K562 (cell line): Measurements from ENCODE around the gene CENPB. TPM values are rescaled to one million over a fixed set of nuclear protein-coding genes. Genes with fewer than 3 reads are reported as not detected.

Experiments
- ARID4B ChIP-seq: sonication (generic); formaldehyde crosslinking; IDR thresholded peaks from 2 replicates; pipeline ENCODE4 v1.8.0; 2022; ENCODE audit warnings: mild to moderate bottlenecking, missing genetic modification reagents
- CBX1 ChIP-seq: sonication (generic); IDR thresholded peaks from 2 replicates; pipeline ENCODE4 v1.6.1; 2016; ENCODE audit warnings: antibody characterized with exemption, low read depth, mild to moderate bottlenecking
- E2F6 ChIP-seq, 2 experiments: IDR thresholded peaks; 2 replicates each; pipeline ENCODE4 v1.6.1; 2011; ENCODE audit warnings: borderline replicate concordance in 1 of 2, control low read depth in 1 of 2, low read depth in 1 of 2, low read length in 1 of 2, mild to moderate bottlenecking in 1 of 2, mixed read lengths in 1 of 2, moderate library complexity in 1 of 2; ENCODE audit not compliant: insufficient read depth in 1 of 2, insufficient read length in 1 of 2, poor library complexity in 1 of 2, severe bottlenecking in 1 of 2; ENCODE audit errors: extremely low read depth in 1 of 2
- HNRNPK ChIP-seq: fragments of 200-400 bp; formaldehyde crosslinking; IDR thresholded peaks from one replicate; pipeline ENCODE4 v1.6.1; 2018; ENCODE audit warnings: mild to moderate bottlenecking, low read depth, low read length; ENCODE audit not compliant: poor library complexity, severe bottlenecking
- KDM1A ChIP-seq, 2 experiments: fragments of 450-650 bp; IDR thresholded peaks; 2 replicates each; pipeline ENCODE4 v1.6.1; 2016; ENCODE audit warnings: mild to moderate bottlenecking in 2 of 2
- LARP7 ChIP-seq: fragments of 450-650 bp; IDR thresholded peaks from 2 replicates; pipeline ENCODE4 v1.6.1; 2016
- MBD2 ChIP-seq: sonication (generic); IDR thresholded peaks from 2 replicates; pipeline ENCODE4 v1.6.1; 2016; ENCODE audit warnings: low read depth, borderline replicate concordance
- MXD1 ChIP-seq: fragments of 250-450 bp; sonication (Bioruptor Pico); IDR thresholded peaks from 2 replicates; pipeline ENCODE4 v1.8.0; 2021; ENCODE audit warnings: borderline replicate concordance, mild to moderate bottlenecking, moderate library complexity; ENCODE audit not compliant: poor library complexity, severe bottlenecking
- MYNN ChIP-seq, 2 experiments: sonication (generic); formaldehyde crosslinking in 1 of 2; IDR thresholded peaks; 2 replicates each; pipeline versions ENCODE4 v1.5.0 to v1.6.1; 2016 to 2020; ENCODE audit warnings: antibody characterized with exemption in 1 of 2, missing genetic modification reagents in 1 of 2
- NFE2 ChIP-seq: IDR thresholded peaks from 2 replicates; pipeline ENCODE4 v1.6.1; 2014; ENCODE audit warnings: antibody characterized with exemption, low read depth
- POLR2B ChIP-seq: fragments of 450-650 bp; IDR thresholded peaks from 2 replicates; pipeline ENCODE4 v1.6.1; 2018; ENCODE audit warnings: low read depth; ENCODE audit not compliant: partially characterized antibody
- POLR3G ChIP-seq: IDR thresholded peaks from 2 replicates; pipeline ENCODE4 v1.6.1; 2011; ENCODE audit not compliant: insufficient read length, insufficient replicate concordance; ENCODE audit errors: extremely low read depth
- RBM25 ChIP-seq: fragments of 200-400 bp; formaldehyde crosslinking; IDR thresholded peaks from 2 replicates; pipeline ENCODE4 v1.6.1; 2018; ENCODE audit warnings: low read length, low read depth, moderate library complexity; ENCODE audit not compliant: severe bottlenecking
- VEZF1 ChIP-seq: fragments of 200-800 bp; sonication (Bioruptor generic); IDR thresholded peaks from 2 replicates; pipeline ENCODE4 v1.6.1; 2017; ENCODE audit warnings: missing genetic modification characterization, missing compliant biosample characterization
- ZNF146 ChIP-seq: IDR thresholded peaks from one replicate; pipeline ENCODE4 v1.6.1; 2018; ENCODE audit warnings: missing compliant biosample characterization; ENCODE audit not compliant: unreplicated experiment
- ZNF778 ChIP-seq: fragments of 450-650 bp; formaldehyde crosslinking; IDR thresholded peaks from 2 replicates; pipeline ENCODE4 v1.4.0; 2020; ENCODE audit warnings: mild to moderate bottlenecking, moderate library complexity
- polyA plus RNA-seq, 8 experiments: library from polyadenylated mRNA; depleted of rRNA in 4 of 8; stranded (reverse) in 5 of 8; unstranded in 3 of 8; fragments of >200 nt; fragmentation: Nextera tagmentation in 2 of 8; fragmentation: Illumina TruSeq in 1 of 8; extraction: Ambion mirVana in 2 of 8; extraction: Trizol in 1 of 8; gene quantifications; 2 replicates each; pipeline versions ENCODE4 v1.2.1 to v1.2.3, GENCODE V29; 2011 to 2014; ENCODE audit warnings: inconsistent platforms in 1 of 8, missing spikeins in 1 of 8
- total RNA-seq, 7 experiments: library from RNA; depleted of rRNA in 6 of 7; stranded (reverse); fragments of >200 nt in 6 of 7; fragmentation: Illumina TruSeq in 2 of 7; extraction: Trizol in 2 of 7; gene quantifications; 2 replicates each; pipeline versions ENCODE4 v1.2.1 to v1.2.3, GENCODE V29; 2011 to 2021; ENCODE audit warnings: low replicate concordance in 1 of 7

CENPB gene
- total and polyA plus RNA-seq, 9 of the 15 experiments (the other 6 are each of a cell fraction or from before 2014, with no cell fraction given): 0.17 to 70.8 (median 24.9) TPM

- TF ChIP-seq VEZF1 (CRISPR knock-in tag) (peak; percentile 53), POLR3G (no peak), ARID4B (CRISPR knock-in tag) (peak; percentile 87), ZNF146 (CRISPR knock-in tag) (peak; percentile 62), RBM25 (peak; percentile 93), CBX1 (peak; percentile 98), ZNF778 (CRISPR knock-in tag) (no peak), MXD1 (no peak), KDM1A (IDR thresholded peaks at IDR 0.05) (peak; percentile 89 to 96), LARP7 (no peak), MBD2 (no peak), E2F6 (IDR thresholded peaks at IDR 0.05; ENCODE audit: borderline replicate concordance in 1 of 2, extremely low read depth in 1 of 2, insufficient read depth in 1 of 2, insufficient read length in 1 of 2, low read depth in 1 of 2, low read length in 1 of 2, poor library complexity in 1 of 2, severe bottlenecking in 1 of 2) (peak; percentile 30 to 87), MYNN (IDR thresholded peaks at IDR 0.05) (no peak), MYNN (CRISPR knock-in tag; IDR thresholded peaks at IDR 0.05) (no peak), POLR2B (peak; percentile 39), NFE2 (no peak), HNRNPK (no peak)
These were observed 9.2 kb upstream of the CENPB start, which contains the start of gene CDC25B (continued) for GRCh38 chr20:3795511-3796468.
